ENCODE data around the gene AIP. TPM values are rescaled to one million over a fixed set of nuclear protein-coding genes. Genes with fewer than 3 reads are reported as not detected.

The AIP gene
- total RNA-seq, 1 experiment from 2014 or later: 87.8 TPM

- CTCF ChIA-PET: no interaction called here
- in situ Hi-C loops (cut with HindIII; ENCODE audit: low pct_unique_long_range_greater_than_20kb, low sequenced_read_pairs): no loop called here
- no peak for TF ChIP-seq SIN3A (IDR thresholded peaks at IDR 0.05; ENCODE audit: borderline replicate concordance, insufficient read depth, low read depth, low read length)
- no peak for TF ChIP-seq POLR2AphosphoS5 (IDR thresholded peaks at IDR 0.05; ENCODE audit: low read depth, low read length)
- TF ChIP-seq CTCF (IDR thresholded peaks at IDR 0.05): no peak
- no peak for TF ChIP-seq TCF7L2 (IDR thresholded peaks at IDR 0.05; ENCODE audit: low read depth, low read length)
- no peak for TF ChIP-seq REST (IDR thresholded peaks at IDR 0.05; ENCODE audit: insufficient read depth in 1 of 2, low read depth in 2 of 2, low read length in 1 of 2)
- H3K4me3 ChIP-seq (ENCODE audit: low read depth in 2 of 2, low read length in 2 of 2): no peak overlapping the region
- BruUV-seq (replicated peaks): no TSS peak
- ATAC-seq (no peak), DNase-seq (ENCODE audit: low read depth, low spot score) (no peak)
- H3K36me3 ChIP-seq (ENCODE audit: control insufficient read depth, insufficient read depth, low read length): no peaks in the 10 kb centered on the region
- H3K9me3 ChIP-seq (ENCODE audit: control insufficient read depth, insufficient read depth, low read depth, low read length): no peaks in the 10 kb centered on the region
- H3K4me1 ChIP-seq (ENCODE audit: control insufficient read depth, insufficient read depth, low read length): no peaks in the 10 kb centered on the region
- POLR2A ChIA-PET: no interaction called here
- H3K27ac ChIP-seq (ENCODE audit: low read length): no peak overlapping the region
- intact Hi-C loops (cut with micrococcal nuclease; ENCODE audit: unreplicated experiment): no loop called here
- H3K27me3 ChIP-seq (ENCODE audit: control insufficient read depth, insufficient read depth, low read length): no peaks in the 10 kb centered on the region
Measured at GRCh38 chr11:67457453-67457852, 25.4 kb upstream of the AIP start.

- no peak for DNase-seq (ENCODE audit: low read depth, low spot score)
- intact Hi-C loops (cut with micrococcal nuclease; ENCODE audit: unreplicated experiment) (no loop called here), in situ Hi-C loops (cut with HindIII; ENCODE audit: low pct_unique_long_range_greater_than_20kb, low sequenced_read_pairs) (no loop called here)
- Histone ChIP-seq H3K36me3 (ENCODE audit: control insufficient read depth, insufficient read depth, low read length) (no peaks in the 10 kb centered on the region), H3K27ac (ENCODE audit: low read length) (no peak overlapping the region), H3K27me3 (ENCODE audit: control insufficient read depth, insufficient read depth, low read length) (no peaks in the 10 kb centered on the region), H3K9me3 (ENCODE audit: control insufficient read depth, insufficient read depth, low read depth, low read length) (no peaks in the 10 kb centered on the region), H3K4me1 (ENCODE audit: control insufficient read depth, insufficient read depth, low read length) (peaks cover 2% of the 10 kb centered on the region; the same call in 1 of the 2 replicates), H3K4me3 (ENCODE audit: low read depth in 2 of 2, low read length in 2 of 2) (no peak overlapping the region)
- ChIA-PET CTCF (no interaction called here), POLR2A (no interaction called here)
- ATAC-seq: no peak
- TF ChIP-seq REST (IDR thresholded peaks at IDR 0.05; ENCODE audit: insufficient read depth in 1 of 2, low read depth in 2 of 2, low read length in 1 of 2) (no peak), POLR2AphosphoS5 (IDR thresholded peaks at IDR 0.05; ENCODE audit: low read depth, low read length) (no peak), TCF7L2 (IDR thresholded peaks at IDR 0.05; ENCODE audit: low read depth, low read length) (no peak), CTCF (IDR thresholded peaks at IDR 0.05) (no peak), SIN3A (IDR thresholded peaks at IDR 0.05; ENCODE audit: borderline replicate concordance, insufficient read depth, low read depth, low read length) (no peak)
- BruUV-seq (replicated peaks): no TSS peak
Measured at GRCh38 chr11:67458266-67458665, 24.6 kb upstream of the AIP start.

Data from Panc1 (cell line).